Esophagus squamous epithelium (tissue), 4 donors: Measurements from ENCODE around the gene NOG.

Experiments
- CTCF ChIP-seq, 6 experiments: fragments of 450-650 bp in 4 of 6; fragments of 200-600 bp in 2 of 6; sonication (generic) in 2 of 6; IDR thresholded peaks; one replicate each; pipeline ENCODE4 v1.5.1; 2016 to 2019; ENCODE audit warnings: antibody characterized with exemption in 6 of 6, mild to moderate bottlenecking in 4 of 6, moderate library complexity in 4 of 6
- POLR2A ChIP-seq, 4 donors: fragments of 450-650 bp; IDR thresholded peaks; one replicate each; pipeline ENCODE4 v1.6.1; 2017; ENCODE audit warnings: antibody characterized with exemption in 4 of 4, mild to moderate bottlenecking in 4 of 4, moderate library complexity in 3 of 4

GRCh38 chr17:56545930-56546329, 47.6 kb upstream of the NOG start:
- TF ChIP-seq CTCF (IDR thresholded peaks at IDR 0.05): no peak
- TF ChIP-seq POLR2A (IDR thresholded peaks at IDR 0.05): no peak
